Naive B cell (primary cell): ENCODE measurements around the gene NXPH3. TPM values are rescaled to one million over a fixed set of nuclear protein-coding genes. Genes with fewer than 3 reads are reported as not detected.
"Not testable (repeated sequence)": the region's sequence is repeated elsewhere in the genome, so short reads cannot be mapped to it uniquely, and the experiment has no call there.

Experiments
- ATAC-seq, 2 donors: fragments of 150-1000 bp; cut with Tn5 transposase; 2 replicates each; pipeline ENCODE4 v1.10.0; 2021; ENCODE audit warnings: low read depth in 2 of 2, mild to moderate bottlenecking in 2 of 2, moderate library complexity in 2 of 2
- DNase-seq: peaks from one replicate; pipeline ENCODE4 v3.0.0; 2022
- H3K27ac Mint-ChIP-seq, 6 donors: one replicate each; pipeline ENCODE4 v1.8.0; 2020 to 2022; ENCODE audit warnings: mild to moderate bottlenecking in 6 of 6, mixed read lengths in 6 of 6, moderate library complexity in 5 of 6, inconsistent platforms in 2 of 6
- H3K27me3 Mint-ChIP-seq, 3 donors: one replicate each; pipeline ENCODE4 v1.8.0; 2021 to 2022; ENCODE audit warnings: mixed read lengths in 3 of 3, mild to moderate bottlenecking in 1 of 3
- H3K36me3 Mint-ChIP-seq, 2 donors: one replicate each; pipeline ENCODE4 v1.8.0; 2020 to 2022; ENCODE audit warnings: mixed read lengths in 2 of 2, inconsistent platforms in 1 of 2, mild to moderate bottlenecking in 1 of 2
- H3K4me1 Mint-ChIP-seq, 3 donors: one replicate each; pipeline ENCODE4 v1.8.0; 2020 to 2022; ENCODE audit warnings: mixed read lengths in 3 of 3, inconsistent platforms in 1 of 3, mild to moderate bottlenecking in 1 of 3, moderate library complexity in 1 of 3
- H3K4me3 Mint-ChIP-seq, 8 donors: one replicate each; pipeline ENCODE4 v1.8.0; 2020 to 2022; ENCODE audit warnings: mild to moderate bottlenecking in 8 of 8, mixed read lengths in 8 of 8, moderate library complexity in 8 of 8, inconsistent platforms in 2 of 8
- H3K9me3 Mint-ChIP-seq, 7 donors: one replicate each; pipeline ENCODE4 v1.8.0; 2020 to 2022; ENCODE audit warnings: mixed read lengths in 7 of 7, mild to moderate bottlenecking in 5 of 7, inconsistent platforms in 2 of 7, moderate library complexity in 1 of 7
- polyA plus RNA-seq, 6 donors: library from polyadenylated mRNA; unstranded; fragments of 300-500 nt; fragmentation: Illumina TruSeq; gene quantifications; one replicate each; pipeline ENCODE4 v1.2.3, GENCODE V29; 2021; ENCODE audit warnings: low read depth in 6 of 6

Gene NXPH3
- polyA plus RNA-seq, 6 donors from 2014 or later: not detected

- Mint-ChIP-seq H3K27me3 (peaks cover 7 to 30% (median 25%) of the 10 kb centered on the region in 3 donors), H3K36me3 (no peaks in the 10 kb centered on the region), H3K4me3 (no peak overlapping the region), H3K9me3 (no peaks in the 10 kb centered on the region), H3K4me1 (peaks cover 6 to 15% (median 9%) of the 10 kb centered on the region in 3 donors), H3K27ac (no peak overlapping the region)
- DNase-seq (no peak), ATAC-seq (no peak)
Measured at GRCh38 chr17:49564638-49565037, 11.0 kb upstream of the NXPH3 start.

- H3K36me3 Mint-ChIP-seq: no peaks in the 10 kb centered on the region
- no peaks in the 10 kb centered on the region for H3K9me3 Mint-ChIP-seq
- peaks cover 10 to 30% (median 26%) of the 10 kb centered on the region in 3 donors for H3K27me3 Mint-ChIP-seq
- DNase-seq: no peak
- H3K4me3 Mint-ChIP-seq: peak overlapping the region in 1 of 8 donors; percentile 38
- ATAC-seq: no peak
- peak overlapping the region in 2 of 6 donors; percentile 2 to 21 for H3K27ac Mint-ChIP-seq
- H3K4me1 Mint-ChIP-seq: peaks cover 6 to 19% (median 19%) of the 10 kb centered on the region in 3 donors
Measured at GRCh38 chr17:49565948-49566491, 9.7 kb upstream of the NXPH3 start.

- no peak for ATAC-seq
- Mint-ChIP-seq H3K4me1 (peaks cover 6 to 25% (median 19%) of the 10 kb centered on the region in 3 donors), H3K27me3 (peaks cover 16 to 37% (median 31%) of the 10 kb centered on the region in 3 donors), H3K4me3 (peak overlapping the region in 2 of 8 donors; percentile 36 to 62), H3K36me3 (no peaks in the 10 kb centered on the region), H3K27ac (peak overlapping the region in 1 of 6 donors; percentile 48), H3K9me3 (no peaks in the 10 kb centered on the region)
- no peak for DNase-seq
Measured at GRCh38 chr17:49566668-49567071, 9.0 kb upstream of the NXPH3 start.

GRCh38 chr17:49567104-49567521 is 8.6 kb upstream of the NXPH3 start:
- H3K36me3 Mint-ChIP-seq: no peaks in the 10 kb centered on the region
- DNase-seq: no peak
- peak overlapping the region in 2 of 8 donors; percentile 36 to 62 for H3K4me3 Mint-ChIP-seq
- no peak for ATAC-seq
- H3K27me3 Mint-ChIP-seq: peaks cover 21 to 41% (median 35%) of the 10 kb centered on the region in 3 donors
- H3K9me3 Mint-ChIP-seq: no peaks in the 10 kb centered on the region
- H3K27ac Mint-ChIP-seq: no peak overlapping the region
- H3K4me1 Mint-ChIP-seq: peaks cover 6 to 25% (median 19%) of the 10 kb centered on the region in 3 donors

- peak overlapping the region; percentile 47 to 87 (median 71) for H3K4me3 Mint-ChIP-seq
- peak overlapping the region in 1 of 6 donors; percentile 84 for H3K27ac Mint-ChIP-seq
- DNase-seq (peak; percentile 84), ATAC-seq (peak; percentile 50 to 56)
- H3K9me3 Mint-ChIP-seq: no peaks in the 10 kb centered on the region
- peaks cover 6 to 25% (median 19%) of the 10 kb centered on the region in 3 donors for H3K4me1 Mint-ChIP-seq
- H3K36me3 Mint-ChIP-seq: no peaks in the 10 kb centered on the region
- peaks cover 27 to 51% (median 45%) of the 10 kb centered on the region in 3 donors for H3K27me3 Mint-ChIP-seq
Measured at GRCh38 chr17:49567871-49568694, 7.6 kb upstream of the NXPH3 start.

- Mint-ChIP-seq H3K27me3 (peaks cover 32 to 57% (median 51%) of the 10 kb centered on the region in 3 donors), H3K4me3 (peak overlapping the region in 2 of 8 donors; percentile 69 to 87), H3K4me1 (peaks cover 6 to 25% (median 19%) of the 10 kb centered on the region in 3 donors)
- DNase-seq, H3K36me3 Mint-ChIP-seq, ATAC-seq, H3K27ac Mint-ChIP-seq, H3K9me3 Mint-ChIP-seq: not testable (repeated sequence)
Measured at GRCh38 chr17:49568695-49569047, 7.0 kb upstream of the NXPH3 start.

GRCh38 chr17:49570540-49571242 is 5.0 kb upstream of the NXPH3 start:
- Mint-ChIP-seq H3K4me1 (peaks cover 9 to 30% (median 23%) of the 10 kb centered on the region in 3 donors), H3K27ac (peak overlapping the region in 3 of 6 donors; percentile 49 to 89 (median 76)), H3K27me3 (peaks cover 35 to 73% (median 70%) of the 10 kb centered on the region in 3 donors), H3K9me3 (no peaks in the 10 kb centered on the region), H3K36me3 (no peaks in the 10 kb centered on the region), H3K4me3 (peak overlapping the region; percentile 61 to 96 (median 93))
- ATAC-seq: no peak
- no peak for DNase-seq

GRCh38 chr17:49571283-49571682 is 4.4 kb upstream of the NXPH3 start:
- no peak for ATAC-seq
- H3K9me3 Mint-ChIP-seq: no peaks in the 10 kb centered on the region
- peaks cover 10 to 35% (median 24%) of the 10 kb centered on the region in 3 donors for H3K4me1 Mint-ChIP-seq
- peaks cover 34 to 73% (median 70%) of the 10 kb centered on the region in 3 donors for H3K27me3 Mint-ChIP-seq
- H3K27ac Mint-ChIP-seq: peak overlapping the region in 2 of 6 donors; percentile 49 to 76
- no peaks in the 10 kb centered on the region for H3K36me3 Mint-ChIP-seq
- no peak for DNase-seq
- peak overlapping the region in 7 of 8 donors; percentile 0 to 96 (median 83) for H3K4me3 Mint-ChIP-seq

GRCh38 chr17:49571764-49572163 is 3.9 kb upstream of the NXPH3 start:
- Mint-ChIP-seq H3K27me3 (peaks cover 34 to 74% (median 70%) of the 10 kb centered on the region in 3 donors), H3K36me3 (no peaks in the 10 kb centered on the region), H3K9me3 (no peaks in the 10 kb centered on the region), H3K27ac (peak overlapping the region in 1 of 6 donors; percentile 52), H3K4me3 (peak overlapping the region in 6 of 8 donors; percentile 0 to 94 (median 34)), H3K4me1 (peaks cover 10 to 36% (median 25%) of the 10 kb centered on the region in 3 donors)
- DNase-seq (no peak), ATAC-seq (no peak)

GRCh38 chr17:49572226-49572625 is 3.4 kb upstream of the NXPH3 start:
- ATAC-seq: no peak
- peaks cover 13 to 41% (median 28%) of the 10 kb centered on the region in 3 donors for H3K4me1 Mint-ChIP-seq
- no peak for DNase-seq
- peaks cover 34 to 74% (median 70%) of the 10 kb centered on the region in 3 donors for H3K27me3 Mint-ChIP-seq
- no peaks in the 10 kb centered on the region for H3K36me3 Mint-ChIP-seq
- H3K27ac Mint-ChIP-seq: no peak overlapping the region
- no peaks in the 10 kb centered on the region for H3K9me3 Mint-ChIP-seq
- peak overlapping the region in 1 of 8 donors; percentile 94 for H3K4me3 Mint-ChIP-seq

- Mint-ChIP-seq H3K36me3 (no peaks in the 10 kb centered on the region), H3K4me1 (peaks cover 13 to 38% (median 26%) of the 10 kb centered on the region in 3 donors), H3K27ac (no peak overlapping the region), H3K4me3 (peak overlapping the region in 2 of 8 donors; percentile 9 to 72), H3K27me3 (peaks cover 41 to 74% (median 71%) of the 10 kb centered on the region in 3 donors), H3K9me3 (no peaks in the 10 kb centered on the region)
- DNase-seq (no peak), ATAC-seq (no peak)
Measured at GRCh38 chr17:49572806-49573420, 2.8 kb upstream of the NXPH3 start.

- H3K27ac Mint-ChIP-seq: no peak overlapping the region
- peaks cover 13 to 33% (median 20%) of the 10 kb centered on the region in 3 donors for H3K4me1 Mint-ChIP-seq
- no peak for DNase-seq
- H3K36me3 Mint-ChIP-seq: no peaks in the 10 kb centered on the region
- no peaks in the 10 kb centered on the region for H3K9me3 Mint-ChIP-seq
- H3K27me3 Mint-ChIP-seq: peaks cover 41 to 78% (median 75%) of the 10 kb centered on the region in 3 donors
- no peak for ATAC-seq
- peak overlapping the region in 4 of 8 donors; percentile 9 to 57 (median 28) for H3K4me3 Mint-ChIP-seq
Measured at GRCh38 chr17:49573510-49574322, 2.0 kb upstream of the NXPH3 start.
